ENCODE data around the gene SLC5A1. TPM values are rescaled to one million over a fixed set of nuclear protein-coding genes. Genes with fewer than 3 reads are reported as not detected.

The SLC5A1 gene
- total and polyA plus RNA-seq, 4 donors: 0.06 to 0.32 (median 0.24) TPM

- 80% methylated on average over 1 of the region's 3 CpGs for WGBS (ENCODE audit: insufficient coverage)
- Histone ChIP-seq H3K4me3 (ENCODE audit: low read depth, low read length) (no peak overlapping the region), H3K27me3 (ENCODE audit: control insufficient read depth, insufficient read depth, low read length) (no peaks in the 10 kb centered on the region), H3K4me1 (ENCODE audit: control insufficient read depth, insufficient read depth, low read length) (no peaks in the 10 kb centered on the region), H3K27ac (ENCODE audit: low read depth, low read length) (no peak overlapping the region), H3K9me3 (ENCODE audit: control insufficient read depth, insufficient read depth, low read length) (no peaks in the 10 kb centered on the region), H3K36me3 (ENCODE audit: control insufficient read depth, insufficient read depth, low read length) (no peaks in the 10 kb centered on the region)
- no peak for DNase-seq (ENCODE audit: low read depth in 4 of 6, low spot score in 6 of 6)
Observed at GRCh38 chr22:32021716-32022115, 21.3 kb upstream of the SLC5A1 start.

GRCh38 chr22:32023251-32023827, 19.7 kb upstream of the SLC5A1 start:
- Histone ChIP-seq H3K9me3 (ENCODE audit: control insufficient read depth, insufficient read depth, low read length) (peaks cover 2% of the 10 kb centered on the region), H3K36me3 (ENCODE audit: control insufficient read depth, insufficient read depth, low read length) (no peaks in the 10 kb centered on the region), H3K27me3 (ENCODE audit: control insufficient read depth, insufficient read depth, low read length) (no peaks in the 10 kb centered on the region), H3K27ac (ENCODE audit: low read depth, low read length) (no peak overlapping the region), H3K4me1 (ENCODE audit: control insufficient read depth, insufficient read depth, low read length) (no peaks in the 10 kb centered on the region), H3K4me3 (ENCODE audit: low read depth, low read length) (no peak overlapping the region)
- no CpG with 5 or more reads among the region's 2 CpGs for WGBS (ENCODE audit: insufficient coverage)
- DNase-seq (ENCODE audit: low read depth in 4 of 6, low spot score in 6 of 6): no peak

DNA sequence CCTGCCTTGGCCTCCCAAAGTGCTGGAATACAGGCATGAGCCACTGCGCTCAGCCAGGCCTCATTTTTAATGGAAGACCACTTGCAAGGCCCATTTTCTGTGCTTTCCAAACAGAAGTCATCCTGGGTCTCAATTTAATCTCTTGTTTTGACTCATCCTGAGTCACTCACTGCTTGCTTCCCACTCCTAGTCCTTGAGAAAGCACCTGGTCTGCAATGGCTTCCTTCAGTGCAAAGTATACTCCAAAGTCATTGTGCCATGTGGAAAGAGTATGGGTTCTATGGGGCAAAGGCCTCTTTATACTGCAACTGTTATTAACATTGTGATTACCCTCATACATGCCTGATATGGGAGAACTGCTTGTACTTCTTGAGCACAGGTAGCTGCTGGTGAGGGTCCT, 18.3 kb upstream of the SLC5A1 start:
- no peak overlapping the region for H3K27ac ChIP-seq (ENCODE audit: low read depth, low read length)
- 100% methylated on average over 1 of the region's 1 CpG for WGBS (ENCODE audit: insufficient coverage)
- no peak overlapping the region for H3K4me3 ChIP-seq (ENCODE audit: low read depth, low read length)
- H3K27me3 ChIP-seq (ENCODE audit: control insufficient read depth, insufficient read depth, low read length): no peaks in the 10 kb centered on the region
- DNase-seq (ENCODE audit: low read depth in 4 of 6, low spot score in 6 of 6): no peak
- H3K9me3 ChIP-seq (ENCODE audit: control insufficient read depth, insufficient read depth, low read length): peaks cover 2% of the 10 kb centered on the region
- no peaks in the 10 kb centered on the region for H3K4me1 ChIP-seq (ENCODE audit: control insufficient read depth, insufficient read depth, low read length)
- H3K36me3 ChIP-seq (ENCODE audit: control insufficient read depth, insufficient read depth, low read length): no peaks in the 10 kb centered on the region

DNA sequence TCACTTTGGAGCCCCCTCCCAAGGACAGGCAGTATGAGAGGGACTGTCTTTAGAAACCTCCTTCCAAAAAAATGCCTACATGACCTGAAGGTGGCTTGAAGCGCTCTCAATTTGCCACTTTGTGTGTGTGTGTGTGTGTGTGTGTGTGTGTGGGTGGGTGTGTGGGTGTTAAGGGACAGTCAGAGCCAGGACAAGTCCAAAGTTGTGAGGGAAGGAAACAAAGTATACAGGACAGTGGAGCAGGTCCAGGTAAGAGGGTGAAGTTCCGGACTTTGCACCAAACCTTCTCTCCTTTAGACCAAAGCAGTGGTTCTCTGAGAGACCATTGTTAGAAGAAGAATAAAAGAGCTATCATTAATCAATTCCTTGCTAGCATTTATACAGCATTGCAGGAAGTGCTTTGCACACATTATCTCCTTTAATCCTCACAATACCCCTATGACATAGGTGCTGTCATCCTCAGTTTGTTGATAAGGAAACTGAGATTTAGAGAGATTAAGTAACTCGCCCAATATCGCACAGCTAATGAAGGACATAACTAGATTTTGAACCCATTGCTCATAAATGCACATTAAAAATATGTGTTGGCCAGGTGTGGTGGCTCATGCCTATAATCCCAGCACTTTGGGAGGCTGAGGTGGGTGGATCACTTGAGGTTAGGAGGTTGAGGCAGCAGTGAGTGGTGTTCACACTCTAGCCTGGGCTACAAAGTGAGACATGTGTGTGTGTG, 12.4 kb upstream of the SLC5A1 start:
- whole genome bisulfite sequencing (ENCODE audit: insufficient coverage): no CpG with 5 or more reads among the region's 4 CpGs
- H3K27me3 ChIP-seq (ENCODE audit: control insufficient read depth, insufficient read depth, low read length): no peaks in the 10 kb centered on the region
- H3K36me3 ChIP-seq (ENCODE audit: control insufficient read depth, insufficient read depth, low read length): no peaks in the 10 kb centered on the region
- no peak overlapping the region for H3K27ac ChIP-seq (ENCODE audit: low read depth, low read length)
- no peaks in the 10 kb centered on the region for H3K4me1 ChIP-seq (ENCODE audit: control insufficient read depth, insufficient read depth, low read length)
- no peak for DNase-seq (ENCODE audit: low read depth in 4 of 6, low spot score in 6 of 6)
- peaks cover 2% of the 10 kb centered on the region for H3K9me3 ChIP-seq (ENCODE audit: control insufficient read depth, insufficient read depth, low read length)
- no peak overlapping the region for H3K4me3 ChIP-seq (ENCODE audit: low read depth, low read length)

DNA sequence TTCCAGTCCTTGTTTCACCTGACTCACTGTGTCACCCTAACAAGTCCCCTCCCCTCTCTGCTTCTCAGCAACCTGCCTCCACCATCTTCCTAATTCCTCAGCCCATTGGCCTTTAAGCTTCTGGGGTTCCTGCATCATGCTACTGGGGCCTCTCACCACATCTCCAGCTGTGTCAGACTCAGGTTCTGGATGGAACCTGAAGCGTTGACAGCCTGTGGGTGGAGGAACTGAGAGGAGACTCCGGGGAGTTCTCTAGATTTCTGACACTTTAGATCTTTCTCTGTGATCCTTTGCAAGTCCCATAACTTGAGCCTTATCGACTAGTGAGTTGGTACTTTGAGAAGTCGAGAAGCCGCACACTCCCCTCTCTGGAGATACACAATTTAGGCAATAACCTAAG, 11.6 kb upstream of the SLC5A1 start:
- no peak for DNase-seq (ENCODE audit: low read depth in 4 of 6, low spot score in 6 of 6)
- no peak overlapping the region for H3K27ac ChIP-seq (ENCODE audit: low read depth, low read length)
- H3K4me1 ChIP-seq (ENCODE audit: control insufficient read depth, insufficient read depth, low read length): no peaks in the 10 kb centered on the region
- 100% methylated on average over 3 of the region's 5 CpGs for WGBS (ENCODE audit: insufficient coverage)
- no peak overlapping the region for H3K4me3 ChIP-seq (ENCODE audit: low read depth, low read length)
- no peaks in the 10 kb centered on the region for H3K36me3 ChIP-seq (ENCODE audit: control insufficient read depth, insufficient read depth, low read length)
- H3K9me3 ChIP-seq (ENCODE audit: control insufficient read depth, insufficient read depth, low read length): peaks cover 2% of the 10 kb centered on the region
- H3K27me3 ChIP-seq (ENCODE audit: control insufficient read depth, insufficient read depth, low read length): no peaks in the 10 kb centered on the region

DNA sequence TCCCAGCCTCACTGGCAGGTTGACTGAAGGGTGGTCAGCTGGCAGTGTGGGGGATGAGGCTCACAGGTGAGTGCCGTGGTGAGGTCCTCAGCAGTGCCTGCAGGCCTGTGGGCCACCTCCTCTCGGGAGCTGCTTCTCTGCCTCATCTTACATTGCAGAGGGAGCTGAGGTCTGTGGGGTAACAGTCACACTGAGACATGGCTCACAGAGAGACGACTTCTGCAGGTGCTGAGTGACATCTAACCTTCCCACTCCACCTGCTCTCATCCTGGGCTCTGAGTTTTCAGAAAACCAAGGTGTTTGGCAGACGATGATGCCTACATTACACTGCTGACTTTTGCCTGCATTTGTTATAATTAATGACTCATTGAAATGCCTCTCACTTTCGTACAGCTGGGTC, 8.8 kb upstream of the SLC5A1 start:
- DNase-seq (ENCODE audit: low read depth in 4 of 6, low spot score in 6 of 6): no peak
- no peaks in the 10 kb centered on the region for H3K36me3 ChIP-seq (ENCODE audit: control insufficient read depth, insufficient read depth, low read length)
- H3K4me3 ChIP-seq (ENCODE audit: low read depth, low read length): no peak overlapping the region
- WGBS (ENCODE audit: insufficient coverage): 58% methylated on average over 2 of the region's 5 CpGs
- H3K9me3 ChIP-seq (ENCODE audit: control insufficient read depth, insufficient read depth, low read length): no peaks in the 10 kb centered on the region
- H3K27me3 ChIP-seq (ENCODE audit: control insufficient read depth, insufficient read depth, low read length): no peaks in the 10 kb centered on the region
- no peak overlapping the region for H3K27ac ChIP-seq (ENCODE audit: low read depth, low read length)
- no peaks in the 10 kb centered on the region for H3K4me1 ChIP-seq (ENCODE audit: control insufficient read depth, insufficient read depth, low read length)

GRCh38 chr22:32037236-32037635, 5.8 kb upstream of the SLC5A1 start:
- H3K36me3 ChIP-seq (ENCODE audit: control insufficient read depth, insufficient read depth, low read length): no peaks in the 10 kb centered on the region
- H3K4me1 ChIP-seq (ENCODE audit: control insufficient read depth, insufficient read depth, low read length): no peaks in the 10 kb centered on the region
- DNase-seq (ENCODE audit: low read depth in 4 of 6, low spot score in 6 of 6): no peak
- peaks cover 3% of the 10 kb centered on the region for H3K27me3 ChIP-seq (ENCODE audit: control insufficient read depth, insufficient read depth, low read length)
- no peaks in the 10 kb centered on the region for H3K9me3 ChIP-seq (ENCODE audit: control insufficient read depth, insufficient read depth, low read length)
- no peak overlapping the region for H3K4me3 ChIP-seq (ENCODE audit: low read depth, low read length)
- no CpG with 5 or more reads among the region's 6 CpGs for WGBS (ENCODE audit: insufficient coverage)
- no peak overlapping the region for H3K27ac ChIP-seq (ENCODE audit: low read depth, low read length)

- Histone ChIP-seq H3K27ac (ENCODE audit: low read depth, low read length) (no peak overlapping the region), H3K36me3 (ENCODE audit: control insufficient read depth, insufficient read depth, low read length) (no peaks in the 10 kb centered on the region), H3K4me1 (ENCODE audit: control insufficient read depth, insufficient read depth, low read length) (peaks cover 4% of the 10 kb centered on the region), H3K4me3 (ENCODE audit: low read depth, low read length) (no peak overlapping the region), H3K9me3 (ENCODE audit: control insufficient read depth, insufficient read depth, low read length) (no peaks in the 10 kb centered on the region), H3K27me3 (ENCODE audit: control insufficient read depth, insufficient read depth, low read length) (peaks cover 3% of the 10 kb centered on the region)
- no peak for DNase-seq (ENCODE audit: low read depth in 4 of 6, low spot score in 6 of 6)
- 74% methylated on average over 3 of the region's 3 CpGs for WGBS (ENCODE audit: insufficient coverage)
Observed at GRCh38 chr22:32040324-32040904, 2.6 kb upstream of the SLC5A1 start.

DNA sequence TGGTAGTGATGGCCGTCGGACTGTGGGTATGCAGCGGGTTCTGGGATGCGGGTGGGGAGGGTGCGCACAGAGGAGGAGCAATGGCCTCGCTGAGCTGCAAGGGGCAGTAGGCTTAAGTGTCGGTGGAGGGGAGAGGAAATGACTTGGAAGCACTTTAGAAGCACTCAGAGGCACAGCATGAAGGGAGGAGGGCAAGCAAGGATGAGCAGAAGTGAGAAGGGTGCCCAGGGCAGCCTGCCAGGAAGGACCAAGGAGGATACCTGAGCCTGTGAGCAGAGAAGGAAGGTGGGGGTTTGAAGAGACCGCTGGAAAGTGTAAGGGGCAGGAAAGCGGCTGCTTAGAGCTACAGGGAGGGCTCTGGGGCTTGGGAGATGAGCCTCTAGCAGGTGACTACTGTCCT, 330 bp downstream of the SLC5A1 start:
- Histone ChIP-seq H3K4me1 (ENCODE audit: control insufficient read depth, insufficient read depth, low read length) (peaks cover 4% of the 10 kb centered on the region), H3K4me3 (ENCODE audit: low read depth, low read length) (no peak overlapping the region), H3K9me3 (ENCODE audit: control insufficient read depth, insufficient read depth, low read length) (no peaks in the 10 kb centered on the region), H3K27ac (ENCODE audit: low read depth, low read length) (no peak overlapping the region), H3K27me3 (ENCODE audit: control insufficient read depth, insufficient read depth, low read length) (peaks cover 3% of the 10 kb centered on the region), H3K36me3 (ENCODE audit: control insufficient read depth, insufficient read depth, low read length) (no peaks in the 10 kb centered on the region)
- 52% methylated on average over 9 of the region's 9 CpGs for WGBS (ENCODE audit: insufficient coverage)
- no peak for DNase-seq (ENCODE audit: low read depth in 4 of 6, low spot score in 6 of 6)

DNA sequence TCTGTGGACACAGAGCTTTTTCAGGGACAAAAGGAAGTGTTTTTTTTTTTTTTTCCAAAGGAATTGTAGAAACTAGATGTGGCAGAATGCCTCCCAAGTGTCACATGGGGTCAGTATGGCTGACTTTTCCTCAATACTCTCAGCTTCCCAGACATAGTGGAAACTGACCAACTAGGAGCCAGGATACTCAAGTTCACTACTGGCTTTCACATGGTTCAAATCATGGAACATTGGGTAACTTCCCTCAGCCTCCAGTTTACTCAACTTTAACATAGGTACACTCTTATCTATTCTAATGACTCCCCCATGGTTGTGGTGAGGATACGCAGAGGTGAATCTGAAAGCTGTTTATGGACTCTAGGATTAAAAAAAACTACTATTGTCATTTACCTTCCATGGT, 1.4 kb downstream of the SLC5A1 start:
- Histone ChIP-seq H3K27ac (ENCODE audit: low read depth, low read length) (no peak overlapping the region), H3K9me3 (ENCODE audit: control insufficient read depth, insufficient read depth, low read length) (no peaks in the 10 kb centered on the region), H3K36me3 (ENCODE audit: control insufficient read depth, insufficient read depth, low read length) (no peaks in the 10 kb centered on the region), H3K27me3 (ENCODE audit: control insufficient read depth, insufficient read depth, low read length) (peaks cover 3% of the 10 kb centered on the region), H3K4me3 (ENCODE audit: low read depth, low read length) (no peak overlapping the region), H3K4me1 (ENCODE audit: control insufficient read depth, insufficient read depth, low read length) (peaks cover 4% of the 10 kb centered on the region)
- WGBS (ENCODE audit: insufficient coverage): no CpG with 5 or more reads among the region's 1 CpG
- DNase-seq (ENCODE audit: low read depth in 4 of 6, low spot score in 6 of 6): no peak

Measured in spinal cord (tissue), 10 donors.